ENCODE measurements around the gene CCDC6.

CCDC6 gene

GRCh38 chr10:59872892-59873463 is 33.4 kb downstream of the CCDC6 start:
- DNase-seq (ENCODE audit: low spot score), result no peak
- TF ChIP-seq CTCF (IDR thresholded peaks at IDR 0.05; ENCODE audit: extremely low read depth, missing control alignments), result no peak

- no peak for DNase-seq (ENCODE audit: low spot score)
- TF ChIP-seq CTCF (IDR thresholded peaks at IDR 0.05; ENCODE audit: extremely low read depth, missing control alignments), result no peak
These were observed 36.2 kb downstream of the CCDC6 start for GRCh38 chr10:59870152-59870551.

- no peak for TF ChIP-seq CTCF (IDR thresholded peaks at IDR 0.05; ENCODE audit: extremely low read depth, missing control alignments)
- no peak for DNase-seq (ENCODE audit: low spot score)
These were observed 36.8 kb downstream of the CCDC6 start for GRCh38 chr10:59869594-59869940.

- no peak for TF ChIP-seq CTCF (IDR thresholded peaks at IDR 0.05; ENCODE audit: extremely low read depth, missing control alignments)
These were observed 37.4 kb downstream of the CCDC6 start for GRCh38 chr10:59868696-59869593.

GRCh38 chr10:59867590-59867989 is 38.8 kb downstream of the CCDC6 start:
- TF ChIP-seq CTCF (IDR thresholded peaks at IDR 0.05; ENCODE audit: extremely low read depth, missing control alignments), result no peak
- DNase-seq (ENCODE audit: low spot score), result no peak

More at GRCh38 chr10:59868696-59869593, 37.4 kb downstream of the CCDC6 start:
- DNase-seq (ENCODE audit: low spot score), result no peak

- peak; percentile 24 for DNase-seq (ENCODE audit: low spot score)
- TF ChIP-seq CTCF (IDR thresholded peaks at IDR 0.05; ENCODE audit: extremely low read depth, missing control alignments), result peak; percentile 23
These were observed 41.3 kb downstream of the CCDC6 start for GRCh38 chr10:59865101-59865500.

Measured in GM20000 (cell line).